IPS-NIHi7 (cell line): ENCODE results near the gene ARL3.

Experiments used
- DNase-seq: peaks from one replicate; pipeline ENCODE4 v3.0.0; 2012; ENCODE audit warnings: mixed read lengths; ENCODE audit errors: extremely low spot score

ARL3 gene

GRCh38 chr10:102735065-102735562 is 20.9 kb upstream of the ARL3 start:
- peak; percentile 64 for DNase-seq

GRCh38 chr10:102732661-102733060 is 18.5 kb upstream of the ARL3 start:
- no peak for DNase-seq

GRCh38 chr10:102731222-102731800 is 17.1 kb upstream of the ARL3 start:
- DNase-seq = no peak

- DNase-seq = peak; percentile 92
Measured at GRCh38 chr10:102729029-102730026, 15.1 kb upstream of the ARL3 start.

GRCh38 chr10:102727037-102727818 is 13.0 kb upstream of the ARL3 start:
- DNase-seq = peak; percentile 3

GRCh38 chr10:102726274-102726673 is 12.1 kb upstream of the ARL3 start:
- DNase-seq = peak; percentile 5

GRCh38 chr10:102723989-102724388 is 9.8 kb upstream of the ARL3 start:
- no peak for DNase-seq

GRCh38 chr10:102721954-102722353 is 7.8 kb upstream of the ARL3 start:
- peak; percentile 4 for DNase-seq

- peak; percentile 6 for DNase-seq
Measured at GRCh38 chr10:102720775-102721301, 6.6 kb upstream of the ARL3 start.

GRCh38 chr10:102720337-102720736 is 6.1 kb upstream of the ARL3 start:
- no peak for DNase-seq

- peak; percentile 65 for DNase-seq
Measured at GRCh38 chr10:102718220-102718619, 4.0 kb upstream of the ARL3 start.

GRCh38 chr10:102716900-102717565 is 2.8 kb upstream of the ARL3 start:
- DNase-seq = peak; percentile 2

- peak; percentile 3 for DNase-seq
Measured at GRCh38 chr10:102715880-102716279, 1.7 kb upstream of the ARL3 start.

GRCh38 chr10:102714621-102715455 is 641 bp upstream of the ARL3 start, which contains the start of gene SFXN2:
SFXN2 (plus strand) TSS chr10:102714636; CDS start chr10:102726637, 12,001 bp downstream.
- peak; percentile 33 for DNase-seq

- peak; percentile 82 for DNase-seq
Measured at GRCh38 chr10:102713539-102713813, 721 bp downstream of the ARL3 start.

GRCh38 chr10:102712843-102713538 is 1.2 kb downstream of the ARL3 start:
- peak; percentile 2 for DNase-seq

- DNase-seq = no peak
Measured at GRCh38 chr10:102712089-102712488, 2.1 kb downstream of the ARL3 start.

GRCh38 chr10:102710609-102711008 is 3.6 kb downstream of the ARL3 start:
- DNase-seq = no peak

GRCh38 chr10:102705531-102705930 is 8.7 kb downstream of the ARL3 start:
- DNase-seq = no peak

- no peak for DNase-seq
Measured at GRCh38 chr10:102704915-102705314, 9.3 kb downstream of the ARL3 start.
